Trophoblast cell (in vitro differentiated cells and primary cell): ENCODE results near the gene BTBD8.

Experiments
- DNase-seq, 2 donors: peaks; one replicate each; pipeline ENCODE4 v3.0.0-alpha.2; 2016
- H2AFZ ChIP-seq: 2 replicates; pipeline ENCODE4 v1.6.1; 2013; ENCODE audit warnings: low read length, moderate library complexity, mild to moderate bottlenecking; ENCODE audit not compliant: insufficient read depth, poor library complexity
- H2AK5ac ChIP-seq: 2 replicates; pipeline ENCODE4 v1.6.1; 2013; ENCODE audit warnings: mild to moderate bottlenecking, low read length
- H2BK120ac ChIP-seq: 2 replicates; pipeline ENCODE4 v1.6.1; 2013; ENCODE audit warnings: low read length, mild to moderate bottlenecking, moderate library complexity; ENCODE audit not compliant: insufficient read depth, poor library complexity
- H2BK12ac ChIP-seq: 2 replicates; pipeline ENCODE4 v1.6.1; 2013; ENCODE audit warnings: mild to moderate bottlenecking, low read length, moderate library complexity
- H2BK5ac ChIP-seq: 2 replicates; pipeline ENCODE4 v1.6.1; 2013; ENCODE audit warnings: low read length, low read depth, moderate library complexity, mild to moderate bottlenecking; ENCODE audit not compliant: poor library complexity
- H3K14ac ChIP-seq: 2 replicates; pipeline ENCODE4 v1.6.1; 2013; ENCODE audit warnings: mild to moderate bottlenecking, low read length
- H3K18ac ChIP-seq: 2 replicates; pipeline ENCODE4 v1.6.1; 2013; ENCODE audit warnings: mild to moderate bottlenecking, low read length
- H3K23ac ChIP-seq: 2 replicates; pipeline ENCODE4 v1.6.1; 2013; ENCODE audit warnings: low read length
- H3K27ac ChIP-seq: 2 replicates; pipeline ENCODE4 v1.5.1; 2013; ENCODE audit warnings: low read depth, mild to moderate bottlenecking, inconsistent platforms, low read length, moderate library complexity
- H3K27me3 ChIP-seq: 2 replicates; pipeline ENCODE4 v1.6.1; 2013; ENCODE audit warnings: inconsistent platforms, mild to moderate bottlenecking, low read length, moderate library complexity; ENCODE audit not compliant: insufficient read depth
- H3K36me3 ChIP-seq, 2 experiments: 1 replicate in 1 of 2; 2 replicates in 1 of 2; pipeline ENCODE4 v1.6.1; 2013; ENCODE audit warnings: low read length in 2 of 2, mild to moderate bottlenecking in 2 of 2, moderate library complexity in 1 of 2; ENCODE audit not compliant: insufficient read depth in 2 of 2, control insufficient read depth in 1 of 2
- H3K4ac ChIP-seq: 2 replicates; pipeline ENCODE4 v1.6.1; 2013; ENCODE audit warnings: low read depth, mild to moderate bottlenecking, low read length, moderate library complexity
- H3K4me1 ChIP-seq, 2 experiments: 1 replicate in 1 of 2; 2 replicates in 1 of 2; pipeline ENCODE4 v1.6.1; 2013; ENCODE audit warnings: low read length in 2 of 2, mild to moderate bottlenecking in 2 of 2, moderate library complexity in 1 of 2; ENCODE audit not compliant: insufficient read depth in 2 of 2, control insufficient read depth in 1 of 2
- H3K4me2 ChIP-seq: 2 replicates; pipeline ENCODE4 v1.6.1; 2013; ENCODE audit warnings: inconsistent platforms, mild to moderate bottlenecking, low read length, moderate library complexity
- H3K4me3 ChIP-seq: 2 replicates; pipeline ENCODE4 v1.5.1; 2013; ENCODE audit warnings: mild to moderate bottlenecking, low read depth, low read length, inconsistent platforms
- H3K79me1 ChIP-seq: one replicate; pipeline ENCODE4 v1.6.1; 2013; ENCODE audit warnings: low read length
- H3K79me2 ChIP-seq: 2 replicates; pipeline ENCODE4 v1.6.1; 2013; ENCODE audit warnings: low read length, mild to moderate bottlenecking; ENCODE audit not compliant: control insufficient read depth, insufficient read depth, poor library complexity
- H3K9ac ChIP-seq: 2 replicates; pipeline ENCODE4 v1.6.1; 2013; ENCODE audit warnings: mild to moderate bottlenecking, low read length
- H3K9me3 ChIP-seq: 2 replicates; pipeline ENCODE4 v1.6.1; 2013; ENCODE audit warnings: low read depth, mild to moderate bottlenecking, control low read depth, inconsistent platforms, low read length; ENCODE audit not compliant: insufficient read depth
- H4K12ac ChIP-seq: 2 replicates; pipeline ENCODE4 v1.6.1; 2013; ENCODE audit warnings: low read depth, mild to moderate bottlenecking, low read length, moderate library complexity
- H4K8ac ChIP-seq: 2 replicates; pipeline ENCODE4 v1.6.1; 2013; ENCODE audit warnings: low read depth, mild to moderate bottlenecking, low read length, moderate library complexity
- H4K91ac ChIP-seq: one replicate; pipeline ENCODE4 v1.6.1; 2013; ENCODE audit warnings: low read depth, mild to moderate bottlenecking, low read length, moderate library complexity
- WGBS: extraction: QIAGEN DNeasy Blood & Tissue Kit; methylation state at CpG from one replicate; pipeline ENCODE4 v1.1.7; 2013; ENCODE audit warnings: missing lambda C conversion rate; ENCODE audit not compliant: insufficient read length, insufficient coverage; ENCODE audit errors: extremely low coverage; 5-methylcytosine and 5-hydroxymethylcytosine counted together

The BTBD8 gene

GRCh38 chr1:92217721-92218120 is 137.6 kb downstream of the BTBD8 start, which contains the start of gene C1orf146:
Gene C1orf146 (plus strand): TSS chr1:92217915. CDS start chr1:92231421, 13,506 bp downstream.
- no peaks in the 10 kb centered on the region for H3K4me1 ChIP-seq
- no peak within 1 kb of the TSS for H3K9ac ChIP-seq
- H3K27ac ChIP-seq, result no peak within 1 kb of the TSS
- DNase-seq, result no peak
- H3K4ac ChIP-seq, result no peak within 1 kb of the TSS
- no peak within 1 kb of the TSS for H2BK5ac ChIP-seq
- H2BK120ac ChIP-seq, result no peak within 1 kb of the TSS
- no peaks in the 10 kb centered on the region for H3K79me1 ChIP-seq
- H2AK5ac ChIP-seq, result no peak within 1 kb of the TSS
- H3K27me3 ChIP-seq, result no peaks in the 10 kb centered on the region
- no peak within 1 kb of the TSS for H3K23ac ChIP-seq
- no peak within 1 kb of the TSS for H2AFZ ChIP-seq
- H3K79me2 ChIP-seq, result no peaks in the 10 kb centered on the region
- no peak within 1 kb of the TSS for H4K91ac ChIP-seq
- no peak within 1 kb of the TSS for H3K4me3 ChIP-seq
- H4K12ac ChIP-seq, result no peak within 1 kb of the TSS
- no peaks in the 10 kb centered on the region for H3K9me3 ChIP-seq
- H2BK12ac ChIP-seq, result no peak within 1 kb of the TSS
- no CpG with 5 or more reads among the region's 27 CpGs for WGBS
- no peak within 1 kb of the TSS for H3K18ac ChIP-seq
- no peak within 1 kb of the TSS for H4K8ac ChIP-seq
- H3K14ac ChIP-seq, result no peak within 1 kb of the TSS
- no peak within 1 kb of the TSS for H3K4me2 ChIP-seq
- no peaks in the 10 kb centered on the region for H3K36me3 ChIP-seq

- Histone ChIP-seq H3K9me3 (no peaks in the 10 kb centered on the region), H3K4me2 (no peak overlapping the region), H3K18ac (no peak overlapping the region), H4K91ac (no peak overlapping the region), H2BK5ac (no peak overlapping the region), H3K79me1 (no peaks in the 10 kb centered on the region), H2AFZ (no peak overlapping the region), H3K14ac (no peak overlapping the region), H3K4me1 (no peaks in the 10 kb centered on the region), H4K12ac (no peak overlapping the region), H3K4me3 (no peak overlapping the region), H3K36me3 (no peaks in the 10 kb centered on the region), H3K79me2 (no peaks in the 10 kb centered on the region), H3K9ac (no peak overlapping the region), H3K4ac (no peak overlapping the region), H2AK5ac (no peak overlapping the region), H2BK120ac (no peak overlapping the region), H3K27ac (no peak overlapping the region), H2BK12ac (no peak overlapping the region), H4K8ac (no peak overlapping the region), H3K27me3 (no peaks in the 10 kb centered on the region), H3K23ac (no peak overlapping the region)
- no CpG with 5 or more reads among the region's 14 CpGs for WGBS
- no peak for DNase-seq
Observed at GRCh38 chr1:92218559-92218958, 138.4 kb downstream of the BTBD8 start.

GRCh38 chr1:92219028-92219427 is 138.9 kb downstream of the BTBD8 start:
- no peaks in the 10 kb centered on the region for H3K79me1 ChIP-seq
- no peaks in the 10 kb centered on the region for H3K4me1 ChIP-seq
- no peak overlapping the region for H2AK5ac ChIP-seq
- DNase-seq, result no peak
- H2BK5ac ChIP-seq, result no peak overlapping the region
- H4K91ac ChIP-seq, result no peak overlapping the region
- H3K9me3 ChIP-seq, result no peaks in the 10 kb centered on the region
- H3K9ac ChIP-seq, result no peak overlapping the region
- no peak overlapping the region for H3K14ac ChIP-seq
- H3K4me2 ChIP-seq, result no peak overlapping the region
- H2AFZ ChIP-seq, result no peak overlapping the region
- no peaks in the 10 kb centered on the region for H3K79me2 ChIP-seq
- H2BK120ac ChIP-seq, result no peak overlapping the region
- H3K23ac ChIP-seq, result no peak overlapping the region
- H3K18ac ChIP-seq, result no peak overlapping the region
- no peak overlapping the region for H3K4me3 ChIP-seq
- no peak overlapping the region for H3K4ac ChIP-seq
- no peak overlapping the region for H2BK12ac ChIP-seq
- no peak overlapping the region for H4K8ac ChIP-seq
- H4K12ac ChIP-seq, result no peak overlapping the region
- H3K27me3 ChIP-seq, result no peaks in the 10 kb centered on the region
- no peak overlapping the region for H3K27ac ChIP-seq
- H3K36me3 ChIP-seq, result no peaks in the 10 kb centered on the region

GRCh38 chr1:92228401-92228800 is 148.3 kb downstream of the BTBD8 start:
- Histone ChIP-seq H3K4ac (no peak overlapping the region), H4K12ac (no peak overlapping the region), H3K4me1 (no peaks in the 10 kb centered on the region), H3K9ac (no peak overlapping the region), H3K79me1 (no peaks in the 10 kb centered on the region), H3K14ac (no peak overlapping the region), H4K8ac (no peak overlapping the region), H3K4me2 (no peak overlapping the region), H3K18ac (no peak overlapping the region), H2BK5ac (no peak overlapping the region), H3K4me3 (no peak overlapping the region), H3K79me2 (no peaks in the 10 kb centered on the region), H3K27ac (no peak overlapping the region), H2AFZ (no peak overlapping the region), H2BK12ac (no peak overlapping the region), H3K36me3 (no peaks in the 10 kb centered on the region), H3K27me3 (no peaks in the 10 kb centered on the region), H2AK5ac (no peak overlapping the region), H4K91ac (no peak overlapping the region), H2BK120ac (no peak overlapping the region), H3K23ac (no peak overlapping the region), H3K9me3 (no peaks in the 10 kb centered on the region)
- WGBS, result no CpG with 5 or more reads among the region's 3 CpGs
- no peak for DNase-seq
